Measurements from ENCODE around the gene STPG1. TPM values are rescaled to one million over a fixed set of nuclear protein-coding genes. Genes with fewer than 3 reads are reported as not detected.

The STPG1 gene
- total and polyA plus RNA-seq, 9 of the 15 experiments (the other 6 are each of a cell fraction or from before 2014, with no cell fraction given) = 5.0 to 11.9 (median 8.3) TPM

DNA sequence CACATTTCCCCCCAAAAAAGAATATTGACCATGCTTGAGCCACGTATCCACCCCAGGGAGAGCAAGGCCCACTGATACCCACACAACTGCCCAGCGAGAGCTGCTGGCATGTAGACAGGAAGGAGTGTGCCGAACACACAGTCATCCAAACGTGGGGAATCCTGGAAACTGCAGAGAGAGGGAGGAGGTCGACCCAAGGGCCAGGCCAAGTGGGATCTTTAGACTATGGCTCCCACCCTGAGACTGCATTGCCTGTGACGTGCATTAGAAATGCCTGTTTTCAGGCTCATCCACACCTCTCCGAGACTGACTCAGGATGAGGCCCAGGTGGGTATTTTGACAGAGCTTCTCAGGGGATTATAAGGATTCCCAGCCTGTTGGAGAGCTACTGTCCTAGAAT, 27.9 kb upstream of the STPG1 start (continued):
- TF ChIP-seq NR4A1 (CRISPR knock-in tag; IDR thresholded peaks at IDR 0.05) (no peak), NR4A1 (tag; IDR thresholded peaks at IDR 0.05) (no peak), ETV5 (CRISPR knock-in tag; IDR thresholded peaks at IDR 0.05; ENCODE audit: low read depth) (no peak), GTF2A2 (tag; IDR thresholded peaks at IDR 0.05) (no peak), HOXB6 (CRISPR knock-in tag; IDR thresholded peaks at IDR 0.05; ENCODE audit: borderline replicate concordance) (no peak), ZNF584 (CRISPR knock-in tag; IDR thresholded peaks at IDR 0.05; ENCODE audit: low read depth) (no peak), ZNF785 (CRISPR knock-in tag; IDR thresholded peaks at IDR 0.05) (no peak), TARDBP (IDR thresholded peaks at IDR 0.05) (no peak)
- TF ChIP-seq, protein P1, sequence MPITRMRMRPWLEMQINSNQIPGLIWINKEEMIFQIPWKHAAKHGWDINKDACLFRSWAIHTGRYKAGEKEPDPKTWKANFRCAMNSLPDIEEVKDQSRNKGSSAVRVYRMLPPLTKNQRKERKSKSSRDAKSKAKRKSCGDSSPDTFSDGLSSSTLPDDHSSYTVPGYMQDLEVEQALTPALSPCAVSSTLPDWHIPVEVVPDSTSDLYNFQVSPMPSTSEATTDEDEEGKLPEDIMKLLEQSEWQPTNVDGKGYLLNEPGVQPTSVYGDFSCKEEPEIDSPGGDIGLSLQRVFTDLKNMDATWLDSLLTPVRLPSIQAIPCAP (CRISPR knock-in tag; IDR thresholded peaks at IDR 0.05; ENCODE audit: borderline replicate concordance) = no peak

DNA sequence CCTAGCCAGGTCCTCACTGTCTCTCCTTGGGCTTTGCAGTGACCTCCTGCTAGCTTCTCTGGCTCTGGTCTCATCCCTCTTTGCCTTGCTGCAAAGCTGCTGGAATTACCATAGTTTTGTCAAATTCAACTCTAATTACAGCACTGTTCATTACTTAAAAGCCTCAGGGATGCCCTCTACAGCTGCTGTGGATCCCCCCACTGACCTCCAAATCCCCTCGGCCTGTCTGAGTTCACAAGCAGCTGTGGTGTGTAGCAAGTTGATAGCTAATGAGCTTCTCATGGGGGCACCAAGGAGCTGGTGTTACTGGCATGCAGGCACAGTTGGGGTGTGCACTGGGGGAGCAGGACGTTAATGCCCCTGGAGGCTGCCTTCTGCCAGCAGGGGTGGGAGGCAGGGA, 26.9 kb upstream of the STPG1 start:
- no peak for FAIRE-seq
- CTCF ChIA-PET (ENCODE audit: low intra/inter-chr PET ratio) = no interaction called here
- intact Hi-C loops (cut with micrococcal nuclease) = no loop called here

More for the DNA sequence above, 26.9 kb upstream of the STPG1 start:
- no peak for DNase-seq (ENCODE audit: extremely low read depth in 1 of 4, low spot score in 3 of 4)
- no TSS peak for BruUV-seq (replicated peaks)
- in situ Hi-C loops (cut with MboI) = no loop called here
- Histone ChIP-seq H3K36me3 (ENCODE audit: control insufficient read depth, insufficient read depth, low read length) (peaks cover 33% of the 10 kb centered on the region; the same call in 2 of the 3 replicates), H2AFZ (ENCODE audit: low read depth, low read length) (no peak overlapping the region), H3K27ac (ENCODE audit: extremely low read depth, low read depth, low read length) (no peak overlapping the region), H3K79me2 (ENCODE audit: control insufficient read depth, insufficient read depth, low read length) (peaks cover 4% of the 10 kb centered on the region; the same call in 1 of the 3 replicates), H3K4me3 (no peak overlapping the region), H3K9me3 (replicated peaks; ENCODE audit: control insufficient read depth, insufficient read depth, low read depth, low read length) (no peaks in the 10 kb centered on the region), H3K9me1 (ENCODE audit: control insufficient read depth, insufficient read depth, low read length) (no peaks in the 10 kb centered on the region), H4K20me1 (replicated peaks; ENCODE audit: control insufficient read depth, insufficient read depth, low read length) (0 out of 2 replicates have a peak, but pooled peaks cover 3% of the 10 kb centered on the region), H3K4me1 (replicated peaks in 1 of 2; ENCODE audit: control insufficient read depth in 2 of 2, insufficient read depth in 2 of 2, low read length in 2 of 2) (peaks cover 9 to 19% of the 10 kb centered on the region in 2 experiments; a peak in 4 of 5 replicates), H3K9ac (ENCODE audit: insufficient read depth in 1 of 2, low read depth in 2 of 2, low read length in 2 of 2) (no peak overlapping the region), H3K4me2 (ENCODE audit: insufficient read depth, low read length) (no peak overlapping the region), H3K27me3 (ENCODE audit: control insufficient read depth in 2 of 2, insufficient read depth in 2 of 2, low read length in 2 of 2) (no peaks in the 10 kb centered on the region)
- no peak for ATAC-seq
- TF ChIP-seq TSHZ1 (CRISPR knock-in tag; IDR thresholded peaks at IDR 0.05) = no peak
- TF ChIP-seq ZNF76 (CRISPR knock-in tag; IDR thresholded peaks at IDR 0.05; ENCODE audit: borderline replicate concordance) = no peak
- no peak for TF ChIP-seq CEBPB (tag; IDR thresholded peaks at IDR 0.05)
- TF ChIP-seq ZBTB26 (CRISPR knock-in tag; IDR thresholded peaks at IDR 0.05) = no peak
- POLR2A ChIA-PET = interaction anchor here (0.6 to 1.9 kb wide), 5 partner anchors 9 to 60 kb away, joined by 3 to 11 read pairs (median 4); partner anchors contain the start of gene NIPAL3
- WGBS (ENCODE audit: insufficient coverage, low coverage, missing lambda C conversion rate) = 70% methylated on average over 2 of the region's 2 CpGs
